ENCODE measurements around the gene MAZ.
"Not testable (repeated sequence)": the region's sequence is repeated elsewhere in the genome, so short reads cannot be mapped to it uniquely, and the experiment has no call there.

The MAZ gene

DNA sequence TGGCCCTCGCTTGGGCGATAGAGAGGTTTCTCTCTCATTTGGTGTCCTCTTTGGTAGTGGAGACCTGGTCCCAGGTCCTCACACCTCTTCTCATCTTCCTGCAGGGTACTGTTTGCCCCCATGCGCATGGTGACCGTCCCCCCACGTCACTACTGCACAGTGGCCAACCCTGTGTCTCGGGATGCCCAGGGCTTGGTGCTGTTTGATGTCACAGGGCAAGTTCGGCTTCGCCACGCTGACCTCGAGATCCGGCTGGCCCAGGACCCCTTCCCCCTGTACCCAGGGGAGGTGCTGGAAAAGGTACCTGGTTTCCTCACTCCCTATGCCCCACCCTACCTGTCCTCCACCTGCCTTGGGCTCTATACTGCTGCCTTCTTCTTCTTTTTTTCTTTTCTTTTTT, 24.4 kb downstream of the MAZ start:
- ATAC-seq = no peak
- TF ChIP-seq ZC3H10 (CRISPR knock-in tag; IDR thresholded peaks at IDR 0.05) (no peak), ISL1 (CRISPR knock-in tag; IDR thresholded peaks at IDR 0.05) (no peak), TOX (CRISPR knock-in tag; IDR thresholded peaks at IDR 0.05; ENCODE audit: borderline replicate concordance) (no peak), ZFP3 (CRISPR knock-in tag; IDR thresholded peaks at IDR 0.05) (no peak), ESRRG (CRISPR knock-in tag; IDR thresholded peaks at IDR 0.05) (no peak), GLIS3 (CRISPR knock-in tag; IDR thresholded peaks at IDR 0.05) (no peak), CSDC2 (CRISPR knock-in tag; IDR thresholded peaks at IDR 0.05) (no peak), ZNF565 (CRISPR knock-in tag; conservative IDR thresholded peaks at IDR 0.05; ENCODE audit: low read depth) (no peak), ZFP30 (CRISPR knock-in tag; IDR thresholded peaks at IDR 0.05) (no peak)
- TF ChIP-seq, protein P1, sequence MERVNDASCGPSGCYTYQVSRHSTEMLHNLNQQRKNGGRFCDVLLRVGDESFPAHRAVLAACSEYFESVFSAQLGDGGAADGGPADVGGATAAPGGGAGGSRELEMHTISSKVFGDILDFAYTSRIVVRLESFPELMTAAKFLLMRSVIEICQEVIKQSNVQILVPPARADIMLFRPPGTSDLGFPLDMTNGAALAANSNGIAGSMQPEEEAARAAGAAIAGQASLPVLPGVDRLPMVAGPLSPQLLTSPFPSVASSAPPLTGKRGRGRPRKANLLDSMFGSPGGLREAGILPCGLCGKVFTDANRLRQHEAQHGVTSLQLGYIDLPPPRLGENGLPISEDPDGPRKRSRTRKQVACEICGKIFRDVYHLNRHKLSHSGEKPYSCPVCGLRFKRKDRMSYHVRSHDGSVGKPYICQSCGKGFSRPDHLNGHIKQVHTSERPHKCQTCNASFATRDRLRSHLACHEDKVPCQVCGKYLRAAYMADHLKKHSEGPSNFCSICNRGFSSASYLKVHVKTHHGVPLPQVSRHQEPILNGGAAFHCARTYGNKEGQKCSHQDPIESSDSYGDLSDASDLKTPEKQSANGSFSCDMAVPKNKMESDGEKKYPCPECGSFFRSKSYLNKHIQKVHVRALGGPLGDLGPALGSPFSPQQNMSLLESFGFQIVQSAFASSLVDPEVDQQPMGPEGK (CRISPR knock-in tag; IDR thresholded peaks at IDR 0.05; ENCODE audit: borderline replicate concordance) = no peak
- TF ChIP-seq, protein P2, sequence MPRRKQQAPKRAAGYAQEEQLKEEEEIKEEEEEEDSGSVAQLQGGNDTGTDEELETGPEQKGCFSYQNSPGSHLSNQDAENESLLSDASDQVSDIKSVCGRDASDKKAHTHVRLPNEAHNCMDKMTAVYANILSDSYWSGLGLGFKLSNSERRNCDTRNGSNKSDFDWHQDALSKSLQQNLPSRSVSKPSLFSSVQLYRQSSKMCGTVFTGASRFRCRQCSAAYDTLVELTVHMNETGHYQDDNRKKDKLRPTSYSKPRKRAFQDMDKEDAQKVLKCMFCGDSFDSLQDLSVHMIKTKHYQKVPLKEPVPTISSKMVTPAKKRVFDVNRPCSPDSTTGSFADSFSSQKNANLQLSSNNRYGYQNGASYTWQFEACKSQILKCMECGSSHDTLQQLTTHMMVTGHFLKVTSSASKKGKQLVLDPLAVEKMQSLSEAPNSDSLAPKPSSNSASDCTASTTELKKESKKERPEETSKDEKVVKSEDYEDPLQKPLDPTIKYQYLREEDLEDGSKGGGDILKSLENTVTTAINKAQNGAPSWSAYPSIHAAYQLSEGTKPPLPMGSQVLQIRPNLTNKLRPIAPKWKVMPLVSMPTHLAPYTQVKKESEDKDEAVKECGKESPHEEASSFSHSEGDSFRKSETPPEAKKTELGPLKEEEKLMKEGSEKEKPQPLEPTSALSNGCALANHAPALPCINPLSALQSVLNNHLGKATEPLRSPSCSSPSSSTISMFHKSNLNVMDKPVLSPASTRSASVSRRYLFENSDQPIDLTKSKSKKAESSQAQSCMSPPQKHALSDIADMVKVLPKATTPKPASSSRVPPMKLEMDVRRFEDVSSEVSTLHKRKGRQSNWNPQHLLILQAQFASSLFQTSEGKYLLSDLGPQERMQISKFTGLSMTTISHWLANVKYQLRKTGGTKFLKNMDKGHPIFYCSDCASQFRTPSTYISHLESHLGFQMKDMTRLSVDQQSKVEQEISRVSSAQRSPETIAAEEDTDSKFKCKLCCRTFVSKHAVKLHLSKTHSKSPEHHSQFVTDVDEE (CRISPR knock-in tag; IDR thresholded peaks at IDR 0.05) = no peak
- TF ChIP-seq, protein P3, sequence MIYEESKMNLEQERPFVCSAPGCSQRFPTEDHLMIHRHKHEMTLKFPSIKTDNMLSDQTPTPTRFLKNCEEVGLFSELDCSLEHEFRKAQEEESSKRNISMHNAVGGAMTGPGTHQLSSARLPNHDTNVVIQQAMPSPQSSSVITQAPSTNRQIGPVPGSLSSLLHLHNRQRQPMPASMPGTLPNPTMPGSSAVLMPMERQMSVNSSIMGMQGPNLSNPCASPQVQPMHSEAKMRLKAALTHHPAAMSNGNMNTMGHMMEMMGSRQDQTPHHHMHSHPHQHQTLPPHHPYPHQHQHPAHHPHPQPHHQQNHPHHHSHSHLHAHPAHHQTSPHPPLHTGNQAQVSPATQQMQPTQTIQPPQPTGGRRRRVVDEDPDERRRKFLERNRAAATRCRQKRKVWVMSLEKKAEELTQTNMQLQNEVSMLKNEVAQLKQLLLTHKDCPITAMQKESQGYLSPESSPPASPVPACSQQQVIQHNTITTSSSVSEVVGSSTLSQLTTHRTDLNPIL (CRISPR knock-in tag; IDR thresholded peaks at IDR 0.05; ENCODE audit: low read depth) = no peak

DNA sequence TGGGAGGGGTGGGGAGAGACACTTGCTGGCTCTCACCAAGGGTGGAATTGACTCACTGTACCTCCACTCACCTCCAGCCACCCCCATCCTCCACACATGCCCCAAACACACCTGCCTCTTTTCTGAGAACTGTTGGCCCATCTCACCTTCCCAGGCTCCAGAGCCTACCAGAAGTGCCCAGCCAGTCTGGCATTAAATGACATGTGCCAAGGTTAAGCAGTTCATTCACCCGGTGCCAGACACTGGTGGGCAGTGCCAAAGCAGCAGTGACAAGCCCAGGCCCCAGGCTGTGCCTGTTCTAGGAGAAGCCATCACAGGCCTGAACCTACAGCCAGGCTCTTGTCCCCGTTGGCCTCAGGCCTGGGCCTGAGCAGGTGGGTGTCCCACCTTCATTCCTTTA, 25.2 kb downstream of the MAZ start:
- no peak for ATAC-seq
- TF ChIP-seq ZNF8 (CRISPR knock-in tag; IDR thresholded peaks at IDR 0.05) (no peak), ZNF70 (CRISPR knock-in tag; IDR thresholded peaks at IDR 0.05) (no peak), ISL1 (CRISPR knock-in tag; IDR thresholded peaks at IDR 0.05) (no peak)
- TF ChIP-seq, protein P3 (CRISPR knock-in tag; IDR thresholded peaks at IDR 0.05; ENCODE audit: low read depth) = no peak

DNA sequence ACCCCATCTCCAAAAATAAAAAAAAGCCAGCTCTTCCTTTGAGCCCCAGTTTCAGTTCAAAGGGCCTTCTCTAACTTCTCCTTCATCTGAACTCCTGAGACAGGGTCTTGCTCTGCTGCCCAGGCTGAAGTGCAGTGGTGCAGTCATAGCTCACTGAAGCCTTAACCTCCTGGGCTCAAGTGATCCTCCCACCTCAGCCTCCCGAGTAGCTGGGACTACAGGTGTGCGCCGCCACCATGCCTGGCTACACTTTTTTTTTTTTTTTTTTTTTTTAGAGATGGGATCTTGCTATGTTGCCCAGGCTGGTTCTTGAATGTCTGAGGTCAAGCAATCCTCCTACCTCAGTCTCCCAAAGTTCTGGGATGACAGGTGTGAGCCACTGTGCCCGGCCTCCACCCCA, 26.9 kb downstream of the MAZ start:
- not testable (repeated sequence) for ATAC-seq

DNA sequence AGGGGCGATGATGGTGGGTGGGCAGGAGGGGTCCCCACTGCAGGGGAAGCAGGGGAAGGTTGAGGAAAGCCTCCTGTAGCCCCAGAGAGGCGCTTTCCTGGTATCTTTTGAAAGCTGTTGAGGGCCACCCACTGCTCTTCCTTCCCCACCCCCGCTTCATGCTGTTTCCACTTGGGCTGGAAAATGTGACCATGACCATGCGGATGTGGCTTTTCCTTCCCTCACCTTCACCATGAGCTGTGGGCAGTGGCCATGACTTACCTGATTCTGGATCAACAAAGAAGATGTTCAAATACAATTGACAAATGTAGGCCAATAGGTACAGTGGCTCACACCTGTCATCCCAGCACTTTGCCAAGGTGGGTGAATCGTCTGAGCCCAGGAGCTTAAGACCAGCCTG, 27.8 kb downstream of the MAZ start:
- TF ChIP-seq TCF4 (CRISPR knock-in tag; IDR thresholded peaks at IDR 0.05; ENCODE audit: borderline replicate concordance) (no peak), SNAI2 (CRISPR knock-in tag; IDR thresholded peaks at IDR 0.05) (no peak), RARB (CRISPR knock-in tag; IDR thresholded peaks at IDR 0.05) (no peak), ZNF8 (CRISPR knock-in tag; IDR thresholded peaks at IDR 0.05) (no peak), ZNF565 (CRISPR knock-in tag; conservative IDR thresholded peaks at IDR 0.05; ENCODE audit: low read depth) (no peak), ZFP30 (CRISPR knock-in tag; IDR thresholded peaks at IDR 0.05) (no peak), CSDC2 (CRISPR knock-in tag; IDR thresholded peaks at IDR 0.05) (no peak)
- TF ChIP-seq, protein P2 (CRISPR knock-in tag; IDR thresholded peaks at IDR 0.05) = no peak
- TF ChIP-seq, protein P4, sequence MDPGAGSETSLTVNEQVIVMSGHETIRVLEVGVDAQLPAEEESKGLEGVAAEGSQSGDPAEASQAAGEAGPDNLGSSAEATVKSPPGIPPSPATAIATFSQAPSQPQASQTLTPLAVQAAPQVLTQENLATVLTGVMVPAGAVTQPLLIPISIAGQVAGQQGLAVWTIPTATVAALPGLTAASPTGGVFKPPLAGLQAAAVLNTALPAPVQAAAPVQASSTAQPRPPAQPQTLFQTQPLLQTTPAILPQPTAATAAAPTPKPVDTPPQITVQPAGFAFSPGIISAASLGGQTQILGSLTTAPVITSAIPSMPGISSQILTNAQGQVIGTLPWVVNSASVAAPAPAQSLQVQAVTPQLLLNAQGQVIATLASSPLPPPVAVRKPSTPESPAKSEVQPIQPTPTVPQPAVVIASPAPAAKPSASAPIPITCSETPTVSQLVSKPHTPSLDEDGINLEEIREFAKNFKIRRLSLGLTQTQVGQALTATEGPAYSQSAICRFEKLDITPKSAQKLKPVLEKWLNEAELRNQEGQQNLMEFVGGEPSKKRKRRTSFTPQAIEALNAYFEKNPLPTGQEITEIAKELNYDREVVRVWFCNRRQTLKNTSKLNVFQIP (CRISPR knock-in tag; IDR thresholded peaks at IDR 0.05; ENCODE audit: borderline replicate concordance, low read depth) = no peak
- TF ChIP-seq, protein P1 (CRISPR knock-in tag; IDR thresholded peaks at IDR 0.05; ENCODE audit: borderline replicate concordance) = no peak
- ATAC-seq = no peak
